Tongue (tissue), 2 donors: ENCODE data around the gene STAG2. TPM values are rescaled to one million over a fixed set of nuclear protein-coding genes. Genes with fewer than 3 reads are reported as not detected.
A peak's percentile ranks its signal among the peaks of the same experiment; 100 is the strongest.
"Not testable (repeated sequence)": the region's sequence is repeated elsewhere in the genome, so short reads cannot be mapped to it uniquely, and the experiment has no call there.

ENCODE experiments used
- DNase-seq: peaks from one replicate; pipeline ENCODE4 v3.0.0-alpha.2; 2015
- total RNA-seq: library from RNA; depleted of rRNA; stranded (reverse); fragments of >200 nt; gene quantifications from one replicate; pipeline ENCODE4 v1.2.3, GENCODE V29; 2014

The STAG2 gene
- total RNA-seq, 1 donor from 2014 or later = 167 TPM

DNA sequence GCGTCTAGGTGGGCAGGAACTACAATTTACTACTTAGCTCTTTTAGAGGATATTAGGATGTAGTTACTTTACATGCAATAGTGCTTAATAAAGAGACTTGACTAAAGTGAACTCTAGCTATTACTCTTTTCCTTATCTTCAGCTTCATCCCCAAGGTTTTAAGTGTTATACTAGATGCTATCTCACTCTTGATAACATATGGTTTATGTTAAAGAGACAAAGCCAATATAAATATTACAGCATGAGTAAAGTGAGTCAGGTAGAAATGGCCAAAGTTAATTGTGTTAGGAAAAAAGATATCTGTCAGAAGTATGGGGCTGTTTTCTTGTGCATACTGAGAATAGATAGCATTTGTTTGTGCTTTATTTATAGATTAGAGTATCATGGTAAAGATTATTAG lies 80.5 kb downstream of the STAG2 start:
- DNase-seq = no peak

DNA sequence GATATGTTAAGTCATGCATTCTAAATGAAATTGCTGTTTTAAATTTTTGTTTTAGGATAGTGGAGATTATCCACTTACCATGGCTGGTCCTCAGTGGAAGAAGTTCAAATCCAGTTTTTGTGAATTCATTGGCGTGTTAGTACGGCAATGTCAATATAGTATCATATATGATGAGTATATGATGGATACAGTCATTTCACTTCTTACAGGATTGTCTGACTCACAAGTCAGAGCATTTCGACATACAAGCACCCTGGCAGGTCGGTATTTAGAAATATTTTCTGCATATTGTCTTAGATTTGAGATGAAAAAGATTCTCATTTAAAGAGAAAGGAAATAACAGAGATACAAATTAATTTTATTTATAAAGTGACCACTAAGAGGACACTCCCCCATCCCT lies 83.6 kb downstream of the STAG2 start:
- no peak for DNase-seq

DNA sequence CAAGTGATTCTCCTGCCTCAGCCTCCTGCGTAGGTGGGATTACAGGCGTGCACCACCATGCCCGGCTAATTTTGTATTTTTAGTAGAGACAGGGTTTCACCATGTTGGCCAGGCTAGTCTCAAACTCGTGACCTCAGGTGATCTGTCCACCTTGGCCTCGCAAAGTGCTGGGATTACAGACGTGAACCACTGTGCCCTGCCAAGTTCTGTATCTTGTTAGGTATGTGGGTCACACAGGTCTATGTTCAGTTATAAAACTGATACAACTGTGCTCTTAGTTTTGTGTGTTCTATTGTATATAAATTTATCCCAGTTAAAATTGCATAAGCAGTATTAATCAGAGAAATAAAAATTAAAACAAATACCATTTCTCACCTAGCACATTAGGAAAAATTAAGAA lies 122.9 kb downstream of the STAG2 start:
- not testable (repeated sequence) for DNase-seq

DNA sequence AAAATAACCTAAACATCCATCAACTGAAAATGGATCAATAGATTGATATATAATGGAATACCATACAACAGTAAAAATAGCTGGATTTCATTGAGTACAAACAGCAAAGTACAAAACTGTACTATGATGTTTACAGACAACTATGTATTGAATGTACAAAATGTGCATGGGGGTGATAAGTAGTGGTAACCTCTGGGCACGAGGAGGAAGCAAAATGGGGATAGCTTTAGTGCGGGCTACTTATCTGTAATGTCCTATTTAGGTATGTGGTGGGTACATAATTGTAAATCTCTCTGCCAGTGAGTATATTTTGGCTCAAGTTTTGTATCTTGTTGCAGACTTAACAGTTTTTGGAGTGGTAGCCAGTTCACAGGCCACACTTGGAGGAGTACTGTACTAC lies 123.6 kb downstream of the STAG2 start:
- DNase-seq = no peak

DNA sequence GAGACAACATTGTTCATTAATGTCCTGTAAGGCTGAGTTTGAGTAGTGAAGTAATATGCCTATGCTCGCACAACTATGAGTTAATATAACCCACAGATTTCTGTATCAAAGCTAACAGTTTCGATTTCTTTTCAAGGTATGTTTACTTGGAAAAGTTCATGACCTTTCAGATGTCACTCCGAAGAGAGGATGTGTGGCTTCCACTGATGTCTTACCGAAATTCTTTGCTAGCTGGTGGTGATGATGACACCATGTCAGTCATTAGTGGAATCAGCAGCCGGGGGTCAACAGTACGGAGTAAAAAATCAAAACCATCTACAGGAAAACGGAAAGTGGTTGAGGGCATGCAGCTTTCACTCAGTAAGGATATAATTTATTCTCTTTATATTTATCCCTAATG lies 124.9 kb downstream of the STAG2 start:
- no peak for DNase-seq

DNA sequence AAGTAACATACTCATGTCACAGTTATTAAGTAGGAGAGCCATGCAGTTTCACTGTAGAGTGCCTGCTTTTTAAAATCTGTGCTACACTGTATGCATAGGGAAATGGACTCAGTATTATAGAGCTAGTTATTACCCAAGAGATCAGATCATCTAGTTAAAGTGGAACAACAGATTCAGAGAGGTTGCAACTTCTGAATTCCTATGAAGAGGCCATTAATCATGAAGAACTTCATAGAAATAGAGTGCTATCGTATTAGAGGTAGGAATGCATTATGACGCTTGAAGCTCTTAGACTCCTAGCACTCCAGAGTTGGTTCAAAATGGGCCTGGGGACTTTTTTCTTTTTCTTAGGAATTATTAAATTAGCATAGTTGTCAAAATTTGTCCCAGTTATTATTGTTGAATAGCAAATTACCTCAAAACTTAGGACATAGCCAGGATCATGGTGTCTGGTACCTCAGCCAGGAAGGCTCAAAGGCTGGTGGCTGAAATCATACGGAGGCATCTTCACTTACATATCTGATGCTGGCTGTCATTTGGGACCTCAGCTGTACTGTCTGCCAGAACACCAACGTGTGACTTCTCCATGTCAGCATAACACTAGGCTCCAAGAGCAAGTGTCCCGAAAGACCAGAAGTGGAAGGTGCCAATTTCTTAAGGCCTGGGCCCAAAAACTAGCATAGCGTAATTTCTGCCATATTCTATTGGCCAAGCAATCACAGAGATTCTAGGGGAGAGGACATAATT lies 125.7 kb downstream of the STAG2 start:
- no peak for DNase-seq

DNA sequence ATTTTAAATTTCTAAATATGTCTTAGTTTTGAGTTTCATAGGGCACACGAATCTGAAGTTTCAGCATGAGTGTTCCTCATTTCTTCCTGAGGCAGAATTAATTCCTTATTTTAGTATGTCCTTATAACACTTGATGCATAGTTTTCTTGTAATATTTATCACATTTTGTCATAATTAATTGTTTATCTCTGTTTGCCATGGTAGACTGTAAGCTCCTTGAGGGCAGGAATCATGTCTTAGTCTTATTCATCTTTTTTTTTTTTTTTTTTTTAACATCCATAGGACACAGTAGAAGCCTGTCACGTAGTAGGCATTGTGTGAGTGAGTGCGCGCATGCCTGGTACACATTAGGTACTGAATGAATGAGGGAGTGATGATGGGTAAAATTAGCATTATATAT lies 131.7 kb downstream of the STAG2 start:
- no peak for DNase-seq

DNA sequence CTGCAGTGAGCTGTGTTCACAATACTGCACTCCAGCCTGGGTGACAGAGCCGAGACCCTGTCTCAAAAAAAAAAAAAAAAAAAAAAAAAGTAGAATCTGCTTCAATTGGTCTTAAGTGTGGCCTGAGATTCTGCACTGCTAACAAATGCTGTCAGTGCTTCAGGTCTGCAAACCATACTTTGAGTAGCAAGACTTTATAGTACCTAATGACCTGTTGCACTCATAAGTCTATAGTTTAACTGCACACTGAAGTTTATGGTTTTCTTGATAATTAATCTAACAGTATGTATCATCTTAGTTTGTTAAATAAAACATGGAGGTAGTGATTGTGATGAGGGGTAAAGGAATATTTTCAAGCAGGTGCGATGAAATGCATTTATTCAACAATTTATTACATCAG lies 135.6 kb downstream of the STAG2 start:
- DNase-seq = no peak

DNA sequence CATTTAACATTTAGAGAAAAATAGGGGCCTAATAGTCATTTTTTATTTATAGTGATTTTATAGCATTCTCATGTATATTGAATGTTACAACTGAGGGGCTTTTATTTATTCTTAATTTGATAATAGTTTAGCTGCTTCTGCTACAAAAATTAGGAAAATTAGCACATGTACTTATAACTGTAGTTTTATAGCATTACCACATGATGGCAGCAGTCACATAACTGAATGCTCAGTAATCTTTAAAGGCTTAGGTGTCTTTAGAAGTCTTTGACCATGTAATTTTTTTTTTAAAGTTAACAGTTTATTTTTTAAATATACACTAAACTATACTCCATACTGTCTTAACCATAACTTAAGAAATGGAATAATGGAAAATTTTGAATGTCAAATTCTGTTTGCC lies 136.6 kb downstream of the STAG2 start:
- peak; percentile 51 for DNase-seq

DNA sequence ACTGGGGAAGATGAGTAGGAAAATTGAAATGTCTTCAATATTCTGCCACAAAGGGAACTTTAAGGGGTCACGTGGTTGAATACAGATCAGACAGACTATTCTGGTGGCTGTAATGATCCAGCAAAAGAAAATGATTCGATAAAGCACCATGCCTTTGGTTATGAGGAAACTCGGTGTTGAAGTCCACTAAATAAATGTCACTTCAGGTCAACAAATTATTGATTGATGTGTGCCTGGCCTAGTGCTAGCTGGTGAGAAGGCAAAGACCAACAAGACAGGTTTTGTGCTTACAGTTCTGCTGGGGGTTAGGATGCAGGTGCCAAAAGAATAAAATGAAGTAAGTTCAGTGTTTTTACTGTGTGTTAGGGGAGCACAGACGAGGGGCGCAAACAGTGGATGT lies 142.5 kb downstream of the STAG2 start:
- DNase-seq = no peak

DNA sequence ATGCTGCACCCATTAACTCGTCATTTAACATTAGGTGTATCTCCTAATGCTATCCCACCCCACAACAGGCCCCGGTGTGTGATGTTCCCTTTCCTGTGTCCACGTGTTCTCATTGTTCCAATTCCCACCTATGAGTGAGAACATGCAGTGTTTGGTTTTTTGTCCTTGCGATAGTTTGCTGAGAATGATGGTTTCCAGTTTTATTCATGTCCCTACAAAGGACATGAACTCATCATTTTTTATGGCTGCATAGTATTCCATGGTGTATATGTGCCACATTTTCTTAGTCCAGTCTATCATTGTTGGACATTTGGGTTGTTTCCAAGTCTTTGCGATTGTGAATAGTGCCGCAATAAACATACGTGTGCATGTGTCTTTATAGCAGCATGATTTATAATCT lies 143.0 kb downstream of the STAG2 start:
- DNase-seq = not testable (repeated sequence)

DNA sequence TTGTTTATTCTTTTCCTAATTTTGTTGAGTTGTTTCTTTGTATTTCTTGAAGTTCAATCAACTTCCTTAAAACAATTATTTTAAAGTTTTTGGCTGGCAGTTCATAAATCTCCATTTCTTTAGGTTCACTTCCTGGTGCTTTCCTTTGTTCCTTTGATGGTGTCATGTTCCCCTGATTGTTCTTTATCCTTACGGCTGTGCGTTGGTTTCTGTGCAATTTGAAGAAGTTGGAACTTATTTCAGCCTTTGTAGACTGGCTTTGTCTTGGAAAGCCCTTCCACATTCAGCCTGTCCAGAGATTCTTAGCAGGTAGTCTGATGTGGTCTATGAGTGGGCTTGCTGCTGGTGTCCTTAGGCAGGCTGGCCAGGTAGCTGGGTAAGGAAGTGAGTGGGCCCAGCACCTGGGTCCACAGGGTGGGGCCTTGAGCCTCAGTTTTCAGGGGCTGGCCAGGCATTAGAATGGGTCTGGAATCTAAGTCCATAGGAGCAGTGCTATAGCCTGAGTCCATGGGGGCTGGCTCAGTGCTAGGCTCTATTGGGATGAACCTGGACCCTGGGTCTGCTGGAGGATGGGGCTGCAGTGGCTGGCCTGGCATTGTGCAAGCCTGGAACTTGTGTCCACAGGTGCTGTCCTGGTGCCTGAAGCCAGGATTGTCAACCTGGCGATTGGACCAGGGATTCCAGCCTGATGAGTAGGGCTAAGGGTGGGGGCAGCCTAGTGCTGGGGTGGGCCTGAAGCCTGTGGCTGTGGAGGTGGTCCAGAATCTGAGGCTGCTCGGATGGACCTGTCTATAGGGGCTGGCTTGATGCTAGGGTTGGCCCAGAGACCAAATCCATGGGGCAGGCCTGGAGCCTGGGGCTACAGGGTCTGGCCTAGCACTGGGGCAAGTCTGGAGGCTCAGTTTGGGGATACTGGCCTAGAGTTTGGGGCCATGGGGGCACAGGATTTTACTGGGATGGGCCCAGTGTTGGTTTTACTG lies 152.4 kb downstream of the STAG2 start:
- DNase-seq = no peak

DNA sequence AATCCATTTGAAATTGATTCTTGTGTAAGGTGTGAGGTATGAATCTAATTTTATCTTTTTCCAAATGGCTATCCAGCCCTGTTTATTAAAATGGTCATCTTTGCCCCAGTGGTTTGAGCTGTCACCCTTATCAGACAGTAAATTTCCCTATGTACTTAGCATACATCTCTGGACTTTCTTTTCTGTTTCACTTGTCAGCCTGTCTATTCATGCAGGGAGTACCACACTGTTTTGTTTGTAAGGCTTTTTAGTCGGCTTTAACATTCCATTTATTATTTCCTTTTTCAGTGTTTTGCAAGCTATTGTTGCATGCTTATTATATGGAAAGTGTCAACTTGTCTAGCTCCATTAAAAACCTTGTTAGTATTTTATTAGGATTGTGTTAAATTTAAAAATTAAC lies 155.8 kb downstream of the STAG2 start:
- DNase-seq = no peak

DNA sequence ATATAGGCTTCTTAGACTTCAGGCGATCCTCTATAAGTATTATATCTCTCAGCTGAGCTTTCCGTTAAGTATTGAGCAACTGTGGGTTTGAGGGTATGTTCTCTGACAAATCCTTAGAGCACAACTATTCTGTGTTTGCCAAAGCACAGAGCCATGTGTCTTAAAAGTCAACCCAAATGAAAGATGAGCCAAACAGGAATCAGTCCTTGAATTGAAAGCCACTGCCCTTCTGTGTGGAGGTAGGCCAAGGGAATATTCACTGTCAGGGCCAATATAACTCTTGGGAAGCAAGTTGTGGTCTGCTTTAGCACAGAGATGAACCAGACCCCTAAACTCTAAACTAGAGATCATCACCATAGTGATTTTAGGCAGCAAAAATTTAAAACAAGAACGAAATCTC lies 164.0 kb downstream of the STAG2 start:
- peak; percentile 35 for DNase-seq

DNA sequence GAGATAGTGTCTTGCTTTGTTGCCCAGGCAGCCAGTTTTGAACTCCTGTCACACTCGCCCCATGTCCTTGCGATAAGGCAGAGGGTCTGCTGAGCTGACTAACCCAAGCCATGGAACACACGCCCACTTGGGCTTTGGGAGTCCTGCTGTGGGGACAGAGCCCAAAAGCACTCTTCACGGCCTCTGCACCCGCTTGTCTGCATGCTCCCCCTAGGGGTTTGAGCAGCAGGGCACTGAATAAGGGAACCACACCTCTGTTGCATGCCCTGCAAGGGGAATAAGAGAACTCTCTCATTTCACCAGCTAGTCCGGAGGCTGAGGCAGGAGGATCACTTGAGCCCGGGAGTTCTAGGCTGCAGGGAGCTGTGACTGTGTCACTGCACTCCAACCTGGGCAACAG lies 166.0 kb downstream of the STAG2 start:
- DNase-seq = no peak

DNA sequence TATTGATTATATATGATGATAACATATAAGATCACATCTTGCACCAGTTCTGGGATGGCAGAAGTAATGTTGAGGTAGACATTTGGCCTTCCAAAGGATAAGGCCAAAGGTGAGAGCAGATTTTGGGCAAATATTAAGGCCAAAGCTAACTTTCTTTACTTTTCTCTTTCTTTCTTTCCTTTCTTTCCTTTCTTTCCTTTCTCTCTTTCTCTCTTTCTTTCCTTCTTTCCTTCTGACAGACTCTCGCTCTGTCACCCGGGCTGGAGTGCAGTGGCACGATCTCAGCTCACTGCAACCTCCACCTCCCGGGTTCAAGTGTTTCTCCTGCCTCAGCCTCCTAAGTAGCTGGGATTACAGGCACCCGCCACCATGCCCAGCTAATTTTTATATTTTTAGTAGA lies 170.9 kb downstream of the STAG2 start:
- DNase-seq = not testable (repeated sequence)

DNA sequence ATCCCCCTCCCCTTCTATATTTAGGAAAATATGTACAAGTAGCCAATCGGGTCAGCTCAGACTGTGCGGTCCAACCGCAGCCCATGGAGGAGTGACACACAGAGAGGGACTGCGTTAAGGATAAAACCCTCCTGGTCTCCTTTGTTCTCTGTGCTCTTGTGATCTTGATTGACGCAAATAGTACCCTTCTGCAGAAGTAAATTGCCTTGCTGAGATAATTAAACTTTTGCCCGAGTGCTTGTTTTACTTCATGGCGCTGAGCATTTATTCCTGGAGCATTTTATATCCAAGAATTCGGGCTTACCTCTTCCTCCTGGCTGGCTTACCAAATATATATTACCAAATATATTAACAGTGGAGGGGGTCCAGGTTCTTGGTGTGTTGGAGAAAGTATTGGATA lies 184.2 kb downstream of the STAG2 start:
- DNase-seq = no peak

DNA sequence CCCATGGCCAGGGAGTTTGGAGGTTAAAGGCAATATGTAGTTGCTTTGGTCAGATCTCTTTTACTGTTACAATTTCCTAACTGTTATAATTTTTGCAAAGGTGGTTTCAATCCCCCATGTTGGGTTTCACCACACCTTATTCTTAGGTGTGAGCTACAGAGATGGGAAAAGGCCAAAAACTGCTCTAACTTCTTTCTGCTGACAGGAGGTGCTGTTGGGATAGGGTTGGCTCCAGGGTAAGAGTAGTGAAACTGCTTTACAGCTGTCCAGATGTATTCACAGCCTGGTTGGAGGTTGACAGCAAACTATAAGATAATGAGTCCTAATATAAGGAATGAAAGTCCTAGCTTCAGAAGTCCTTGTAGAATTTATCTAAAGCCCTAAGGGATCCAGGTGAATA lies 189.7 kb downstream of the STAG2 start:
- no peak for DNase-seq

Other genes with a start within 250 kb of the STAG2 start
- 125 TPM for gene THOC2, start 228.7 kb upstream of the STAG2 start, total RNA-seq
- gene XIAP, start 101.7 kb upstream of the STAG2 start, total RNA-seq = 64.6 TPM